Lower leg skin (tissue), 3 donors: Measurements from ENCODE around the gene POLA2.

Experiments
- CTCF ChIP-seq, 3 donors: fragments of 450-650 bp; IDR thresholded peaks; one replicate each; pipeline ENCODE4 v1.5.1; 2016; ENCODE audit warnings: antibody characterized with exemption in 3 of 3, mild to moderate bottlenecking in 3 of 3, moderate library complexity in 2 of 3
- POLR2A ChIP-seq, 2 donors: fragments of 450-650 bp; IDR thresholded peaks; one replicate each; pipeline ENCODE4 v1.6.1; 2016 to 2017; ENCODE audit warnings: antibody characterized with exemption in 2 of 2, mild to moderate bottlenecking in 1 of 2, moderate library complexity in 1 of 2

- TF ChIP-seq POLR2A (IDR thresholded peaks at IDR 0.05): no peak
- no peak for TF ChIP-seq CTCF (IDR thresholded peaks at IDR 0.05)
Measured at GRCh38 chr11:65293909-65294381, 32.2 kb downstream of the POLA2 start.
